Mucosa of descending colon (tissue), 3 donors: ENCODE results near the gene IL12RB2. TPM values are rescaled to one million over a fixed set of nuclear protein-coding genes. Genes with fewer than 3 reads are reported as not detected.

Source experiments
- ATAC-seq: fragments of 200-7000 bp; cut with Tn5 transposase; one replicate; pipeline ENCODE4 v1.9.1; 2020; ENCODE audit warnings: mild to moderate bottlenecking, moderate library complexity
- DNase-seq, 3 donors: peaks; one replicate each; pipeline ENCODE4 v3.0.0-alpha.2; 2020
- H3K36me3 ChIP-seq: fragments of 200-600 bp; one replicate; pipeline ENCODE4 v1.8.0; 2021; ENCODE audit warnings: low read depth, mild to moderate bottlenecking
- H3K4me1 ChIP-seq: fragments of 200-600 bp; one replicate; pipeline ENCODE4 v1.8.0; 2021; ENCODE audit warnings: low read depth, mild to moderate bottlenecking
- H3K4me3 ChIP-seq: fragments of 200-600 bp; one replicate; pipeline ENCODE4 v1.8.0; 2021; ENCODE audit warnings: mild to moderate bottlenecking
- H3K9me3 ChIP-seq: fragments of 200-600 bp; one replicate; pipeline ENCODE4 v1.8.0; 2021; ENCODE audit warnings: mild to moderate bottlenecking
- CTCF ChIP-seq: fragments of 200-600 bp; IDR thresholded peaks from one replicate; pipeline ENCODE4 v1.8.0; 2022; ENCODE audit warnings: antibody characterized with exemption, mild to moderate bottlenecking
- intact Hi-C, 2 donors: fragments of 100-400 bp; cut with DNase I in 1 of 2; cut with micrococcal nuclease in 1 of 2; formaldehyde crosslinking; loops; one replicate each; pipeline versions ENCODE4 v1.11.0 to v1.11.1; 2022; cut with DNase I, micrococcal nuclease
- total RNA-seq, 3 donors: library from RNA; stranded (reverse); fragmentation: NEBNext Ultra II Directional in 2 of 3; extraction: Animal tissue kit (Norgen Biotek cat#: 25700) in 2 of 3; gene quantifications; one replicate each; pipeline versions ENCODE4 v1.2.1 to v1.2.4, GENCODE V29; 2021 to 2023
- donor health status: DM: no; HTN: no; CAD: no; lungs with moderate emphysema.
- donor health status: DM: no; HTN: no; CAD: no.
- donor health status: DM: no; HTN: yes; CAD: no.

IL12RB2 gene
- total RNA-seq, 3 donors from 2014 or later: 0.55 to 1.7 (median 0.92) TPM

- Histone ChIP-seq H3K9me3 (no peaks in the 10 kb centered on the region), H3K36me3 (no peaks in the 10 kb centered on the region), H3K4me1 (no peaks in the 10 kb centered on the region), H3K4me3 (no peak overlapping the region)
- ATAC-seq (no peak), DNase-seq (no peak)
- intact Hi-C loops: loop anchor here in 1 of 2 donors (5.0 kb wide), 1 partner anchor 154 kb away; no protein-coding TSS in a partner anchor
- no peak for TF ChIP-seq CTCF
Observed at GRCh38 chr1:67348586-67349252, 41.0 kb downstream of the IL12RB2 start.

GRCh38 chr1:67350783-67351182 lies 43.1 kb downstream of the IL12RB2 start:
- Histone ChIP-seq H3K4me3 (no peak overlapping the region), H3K9me3 (no peaks in the 10 kb centered on the region), H3K36me3 (no peaks in the 10 kb centered on the region), H3K4me1 (no peaks in the 10 kb centered on the region)
- ATAC-seq: no peak
- DNase-seq: no peak
- intact Hi-C loops: no loop called here
- no peak for TF ChIP-seq CTCF

GRCh38 chr1:67352211-67352610 lies 44.5 kb downstream of the IL12RB2 start:
- H3K36me3 ChIP-seq: no peaks in the 10 kb centered on the region
- DNase-seq: no peak
- intact Hi-C loops: no loop called here
- no peak overlapping the region for H3K4me3 ChIP-seq
- TF ChIP-seq CTCF: no peak
- H3K9me3 ChIP-seq: no peaks in the 10 kb centered on the region
- ATAC-seq: no peak
- H3K4me1 ChIP-seq: no peaks in the 10 kb centered on the region

- TF ChIP-seq CTCF: no peak
- intact Hi-C loops: no loop called here
- DNase-seq: no peak
- Histone ChIP-seq H3K36me3 (no peaks in the 10 kb centered on the region), H3K4me1 (no peaks in the 10 kb centered on the region), H3K9me3 (no peaks in the 10 kb centered on the region), H3K4me3 (no peak overlapping the region)
- no peak for ATAC-seq
Observed at GRCh38 chr1:67355745-67356424, 48.2 kb downstream of the IL12RB2 start.

GRCh38 chr1:67359592-67359991 lies 51.9 kb downstream of the IL12RB2 start:
- ATAC-seq (no peak), DNase-seq (no peak)
- intact Hi-C loops: no loop called here
- TF ChIP-seq CTCF: no peak
- no peaks in the 10 kb centered on the region for H3K9me3 ChIP-seq
- H3K4me1 ChIP-seq: no peaks in the 10 kb centered on the region
- H3K4me3 ChIP-seq: no peak overlapping the region
- no peaks in the 10 kb centered on the region for H3K36me3 ChIP-seq
